GM23338 (cell line): ENCODE results near the gene ZNF48. TPM values are rescaled to one million over a fixed set of nuclear protein-coding genes. Genes with fewer than 3 reads are reported as not detected.

ENCODE experiments used
- ATAC-seq: fragments of 200-7000 bp; cut with Tn5 transposase; 3 replicates; pipeline ENCODE4 v1.9.1; 2020
- DNase-seq: peaks from one replicate; pipeline ENCODE4 v3.0.0-alpha.2; 2015; ENCODE audit warnings: low spot score
- H2AFZ ChIP-seq: fragments of 200-600 bp; sonication (generic); 2 replicates; pipeline ENCODE4 v1.8.0; 2016; ENCODE audit warnings: antibody characterized with exemption, mild to moderate bottlenecking, moderate library complexity
- H3F3A ChIP-seq: fragments of 200-600 bp; sonication (generic); replicated peaks from 2 replicates; pipeline ENCODE4 v1.8.0; 2017; ENCODE audit warnings: antibody characterized with exemption, mixed run types, low read depth
- H3K27ac ChIP-seq: fragments of 200-600 bp; sonication (generic); 2 replicates; pipeline ENCODE4 v1.6.1; 2016; ENCODE audit warnings: low read depth
- H3K27me3 ChIP-seq: fragments of 200-600 bp; sonication (generic); 2 replicates; pipeline ENCODE4 v1.8.0; 2016; ENCODE audit warnings: mild to moderate bottlenecking, mixed run types, moderate library complexity; ENCODE audit not compliant: insufficient read depth
- H3K36me3 ChIP-seq: fragments of 200-600 bp; sonication (generic); 2 replicates; pipeline ENCODE4 v1.8.0; 2016; ENCODE audit warnings: mild to moderate bottlenecking; ENCODE audit not compliant: insufficient read depth
- H3K4me1 ChIP-seq: fragments of 200-600 bp; sonication (generic); 2 replicates; pipeline ENCODE4 v1.8.0; 2016; ENCODE audit warnings: mild to moderate bottlenecking, moderate library complexity; ENCODE audit not compliant: insufficient read depth
- H3K4me2 ChIP-seq: fragments of 200-600 bp; sonication (generic); 2 replicates; pipeline ENCODE4 v1.7.1; 2017; ENCODE audit warnings: mixed run types
- H3K4me3 ChIP-seq: fragments of 200-600 bp; sonication (generic); 2 replicates; pipeline ENCODE4 v1.6.1; 2016; ENCODE audit warnings: mixed run types
- H3K79me2 ChIP-seq: fragments of 200-600 bp; sonication (generic); replicated peaks from 2 replicates; pipeline ENCODE4 v1.8.0; 2017; ENCODE audit warnings: mild to moderate bottlenecking; ENCODE audit not compliant: insufficient read depth
- H3K9me2 ChIP-seq: fragments of 200-600 bp; sonication (generic); 2 replicates; pipeline ENCODE4 v1.8.0; 2017; ENCODE audit not compliant: insufficient read depth
- H4K20me1 ChIP-seq: fragments of 200-600 bp; sonication (generic); replicated peaks from 2 replicates; pipeline ENCODE4 v1.8.0; 2017; ENCODE audit warnings: mild to moderate bottlenecking; ENCODE audit not compliant: insufficient read depth
- H3K27ac Mint-ChIP-seq: 2 replicates; pipeline ENCODE4 v1.8.0; 2020; ENCODE audit warnings: inconsistent platforms, mild to moderate bottlenecking, moderate library complexity, mixed read lengths
- H3K27me3 Mint-ChIP-seq: 3 replicates; pipeline ENCODE4 v1.8.0; 2022; ENCODE audit warnings: low read depth, mild to moderate bottlenecking, moderate library complexity, mixed read lengths, inconsistent platforms; ENCODE audit not compliant: insufficient read depth, poor library complexity
- H3K36me3 Mint-ChIP-seq: 3 replicates; pipeline ENCODE4 v1.8.0; 2021; ENCODE audit warnings: low read depth, mild to moderate bottlenecking, inconsistent platforms, moderate library complexity, mixed read lengths
- H3K4me1 Mint-ChIP-seq: 3 replicates; pipeline ENCODE4 v1.8.0; 2020; ENCODE audit warnings: mild to moderate bottlenecking, inconsistent platforms, mixed read lengths
- H3K4me3 Mint-ChIP-seq: 3 replicates; pipeline ENCODE4 v1.8.0; 2021; ENCODE audit warnings: moderate library complexity, mild to moderate bottlenecking, inconsistent platforms, mixed read lengths
- H3K9me3 Mint-ChIP-seq: 3 replicates; pipeline ENCODE4 v1.8.0; 2020; ENCODE audit warnings: moderate library complexity, mild to moderate bottlenecking, inconsistent platforms, mixed read lengths
- EZH2 ChIP-seq: fragments of 200-600 bp; sonication (generic); IDR thresholded peaks from one replicate; pipeline ENCODE4 v1.8.0; 2017; ENCODE audit warnings: antibody characterized with exemption, mild to moderate bottlenecking, low read depth; ENCODE audit not compliant: unreplicated experiment
- EZH2phosphoT487 ChIP-seq: fragments of 200-600 bp; sonication (generic); IDR thresholded peaks from one replicate; pipeline ENCODE4 v1.8.1; 2018; ENCODE audit warnings: antibody characterized with exemption; ENCODE audit not compliant: unreplicated experiment
- POLR2AphosphoS5 ChIP-seq: IDR thresholded peaks from 2 replicates; pipeline ENCODE4 v1.6.1; 2016; ENCODE audit warnings: antibody characterized with exemption, low read depth
- polyA plus RNA-seq: library from polyadenylated mRNA; unstranded; fragments of >200 nt; fragmentation: Nextera tagmentation; extraction: Ambion mirVana; gene quantifications from 2 replicates; pipeline ENCODE4 v1.2.1, GENCODE V29; 2016
- small RNA-seq: library from RNA; depleted of rRNA; stranded (forward); fragments of <200 nt; gene quantifications from one replicate; pipeline ENCODE3, GENCODE V24; 2014; ENCODE audit warnings: low replicate concordance
- total RNA-seq: library from RNA; depleted of rRNA; stranded (reverse); fragments of >200 nt; shearing (Covaris generic); gene quantifications from 2 replicates; pipeline ENCODE4 v1.2.3, GENCODE V29; 2014; rRNA removed
- TF ChIP-seq, protein P1 (sequence below): IDR thresholded peaks from 2 replicates; pipeline ENCODE4 v1.6.1; 2016; ENCODE audit warnings: antibody characterized with exemption
- TF ChIP-seq, protein P2 (sequence below), 2 experiments: fragments of 200-600 bp in 1 of 2; sonication (generic) in 1 of 2; conservative IDR thresholded peaks; 2 replicates each; pipeline versions ENCODE4 v1.5.1 to v1.6.1; 2016 to 2017; ENCODE audit warnings: antibody characterized with exemption in 2 of 2, low read depth in 2 of 2, mild to moderate bottlenecking in 2 of 2, moderate library complexity in 1 of 2
- TF ChIP-seq, protein P3 (sequence below): IDR thresholded peaks from one replicate; pipeline ENCODE4 v1.6.1; 2018; ENCODE audit warnings: antibody characterized with exemption; ENCODE audit not compliant: unreplicated experiment

Gene ZNF48
- total and polyA plus RNA-seq, 2 experiments from 2014 or later: 4.8 to 44.3 TPM

DNA sequence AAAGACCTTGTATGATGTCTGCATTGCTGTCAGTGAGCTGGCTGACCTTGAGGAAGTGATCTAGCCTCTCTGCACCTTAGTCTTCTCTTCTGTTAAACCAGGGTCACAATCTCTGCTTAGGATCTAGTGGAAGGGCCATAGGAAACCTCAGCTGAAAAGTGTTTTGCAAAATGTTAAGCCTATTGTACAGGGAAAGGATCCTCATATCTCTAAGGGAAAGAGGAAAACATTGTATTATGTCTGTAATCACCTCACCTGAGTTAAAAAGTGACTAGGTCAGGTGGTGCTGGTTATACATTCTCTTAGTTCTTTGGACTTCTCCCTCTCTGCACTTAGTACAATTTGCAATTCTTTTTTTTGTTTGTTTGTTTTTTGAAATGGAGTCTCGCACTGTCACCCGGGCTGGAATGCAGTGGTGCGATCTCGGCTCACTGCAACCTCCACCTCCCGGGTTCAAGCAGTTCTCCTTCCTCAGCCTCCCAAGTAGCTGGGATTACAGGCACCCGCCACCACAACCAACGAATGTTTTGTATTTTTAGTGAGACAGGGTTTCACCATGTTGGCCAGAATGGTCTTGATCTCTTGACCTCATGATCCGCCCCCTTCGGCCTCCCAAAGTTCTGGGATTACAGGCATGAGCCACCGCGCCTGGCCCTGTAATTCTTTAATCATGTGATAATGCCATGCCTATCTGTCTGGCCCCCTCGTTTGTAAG is 52.4 kb downstream of the ZNF48 start:
- Histone ChIP-seq H3K27me3 (no peaks in the 10 kb centered on the region), H3K27ac (no peak overlapping the region), H2AFZ (no peak overlapping the region), H3K4me3 (no peak overlapping the region), H4K20me1 (peaks cover 8% of the 10 kb centered on the region), H3K79me2 (peaks cover 13% of the 10 kb centered on the region), H3K4me1 (peaks cover 14% of the 10 kb centered on the region; the same call in 1 of the 2 replicates), H3K4me2 (no peak overlapping the region), H3K9me2 (peaks cover 7% of the 10 kb centered on the region), H3F3A (peaks cover 6% of the 10 kb centered on the region; the same call in 1 of the 2 replicates), H3K36me3 (no peaks in the 10 kb centered on the region)
- ATAC-seq: no peak
- no peak for DNase-seq
- Mint-ChIP-seq H3K4me3 (no peak overlapping the region), H3K27ac (no peak overlapping the region), H3K9me3 (peaks cover 19% of the 10 kb centered on the region; the same call in 2 of the 3 replicates), H3K4me1 (peaks cover 25% of the 10 kb centered on the region), H3K27me3 (peaks cover 12% of the 10 kb centered on the region), H3K36me3 (peaks cover 26% of the 10 kb centered on the region)
- TF ChIP-seq, protein P1, sequence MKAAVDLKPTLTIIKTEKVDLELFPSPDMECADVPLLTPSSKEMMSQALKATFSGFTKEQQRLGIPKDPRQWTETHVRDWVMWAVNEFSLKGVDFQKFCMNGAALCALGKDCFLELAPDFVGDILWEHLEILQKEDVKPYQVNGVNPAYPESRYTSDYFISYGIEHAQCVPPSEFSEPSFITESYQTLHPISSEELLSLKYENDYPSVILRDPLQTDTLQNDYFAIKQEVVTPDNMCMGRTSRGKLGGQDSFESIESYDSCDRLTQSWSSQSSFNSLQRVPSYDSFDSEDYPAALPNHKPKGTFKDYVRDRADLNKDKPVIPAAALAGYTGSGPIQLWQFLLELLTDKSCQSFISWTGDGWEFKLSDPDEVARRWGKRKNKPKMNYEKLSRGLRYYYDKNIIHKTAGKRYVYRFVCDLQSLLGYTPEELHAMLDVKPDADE: no peak
- TF ChIP-seq, protein P2, sequence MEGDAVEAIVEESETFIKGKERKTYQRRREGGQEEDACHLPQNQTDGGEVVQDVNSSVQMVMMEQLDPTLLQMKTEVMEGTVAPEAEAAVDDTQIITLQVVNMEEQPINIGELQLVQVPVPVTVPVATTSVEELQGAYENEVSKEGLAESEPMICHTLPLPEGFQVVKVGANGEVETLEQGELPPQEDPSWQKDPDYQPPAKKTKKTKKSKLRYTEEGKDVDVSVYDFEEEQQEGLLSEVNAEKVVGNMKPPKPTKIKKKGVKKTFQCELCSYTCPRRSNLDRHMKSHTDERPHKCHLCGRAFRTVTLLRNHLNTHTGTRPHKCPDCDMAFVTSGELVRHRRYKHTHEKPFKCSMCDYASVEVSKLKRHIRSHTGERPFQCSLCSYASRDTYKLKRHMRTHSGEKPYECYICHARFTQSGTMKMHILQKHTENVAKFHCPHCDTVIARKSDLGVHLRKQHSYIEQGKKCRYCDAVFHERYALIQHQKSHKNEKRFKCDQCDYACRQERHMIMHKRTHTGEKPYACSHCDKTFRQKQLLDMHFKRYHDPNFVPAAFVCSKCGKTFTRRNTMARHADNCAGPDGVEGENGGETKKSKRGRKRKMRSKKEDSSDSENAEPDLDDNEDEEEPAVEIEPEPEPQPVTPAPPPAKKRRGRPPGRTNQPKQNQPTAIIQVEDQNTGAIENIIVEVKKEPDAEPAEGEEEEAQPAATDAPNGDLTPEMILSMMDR (conservative IDR thresholded peaks at IDR 0.05; ENCODE audit: low read depth in 2 of 2): no peak

DNA sequence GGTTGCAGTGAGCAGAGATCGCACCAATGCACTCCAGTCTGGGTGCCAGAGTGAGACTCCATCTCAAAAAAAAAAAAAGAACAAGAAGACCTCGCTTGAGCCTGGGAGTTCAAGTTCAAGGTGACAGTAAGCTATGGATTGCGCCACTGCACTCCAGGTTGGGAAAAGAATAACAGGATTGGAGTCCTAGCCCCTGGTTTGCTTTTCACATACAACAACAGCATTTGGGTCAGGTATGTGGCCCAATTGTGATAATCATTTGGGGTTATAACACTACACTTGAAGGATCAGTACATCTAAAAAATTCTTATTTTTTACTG is 53.9 kb downstream of the ZNF48 start:
- peaks cover 6% of the 10 kb centered on the region; the same call in 1 of the 2 replicates for H3K4me1 ChIP-seq
- peaks cover 3% of the 10 kb centered on the region; the same call in 1 of the 2 replicates for H3F3A ChIP-seq
- no peaks in the 10 kb centered on the region for H3K36me3 ChIP-seq
- ATAC-seq (no peak), DNase-seq (no peak)
- Mint-ChIP-seq H3K4me3 (no peak overlapping the region), H3K27ac (no peak overlapping the region), H3K4me1 (peaks cover 18% of the 10 kb centered on the region), H3K9me3 (peaks cover 16% of the 10 kb centered on the region; the same call in 2 of the 3 replicates), H3K27me3 (peaks cover 15% of the 10 kb centered on the region), H3K36me3 (peaks cover 14% of the 10 kb centered on the region)
- no peak overlapping the region for H3K4me3 ChIP-seq
- no peak overlapping the region for H3K4me2 ChIP-seq
- peaks cover 7% of the 10 kb centered on the region for H3K9me2 ChIP-seq
- no peak overlapping the region for H3K27ac ChIP-seq
- H3K27me3 ChIP-seq: no peaks in the 10 kb centered on the region
- no peak overlapping the region for H2AFZ ChIP-seq
- peaks cover 10% of the 10 kb centered on the region for H3K79me2 ChIP-seq
- TF ChIP-seq POLR2AphosphoS5 (no peak), EZH2 (no peak), EZH2phosphoT487 (no peak)
- TF ChIP-seq, protein P3, sequence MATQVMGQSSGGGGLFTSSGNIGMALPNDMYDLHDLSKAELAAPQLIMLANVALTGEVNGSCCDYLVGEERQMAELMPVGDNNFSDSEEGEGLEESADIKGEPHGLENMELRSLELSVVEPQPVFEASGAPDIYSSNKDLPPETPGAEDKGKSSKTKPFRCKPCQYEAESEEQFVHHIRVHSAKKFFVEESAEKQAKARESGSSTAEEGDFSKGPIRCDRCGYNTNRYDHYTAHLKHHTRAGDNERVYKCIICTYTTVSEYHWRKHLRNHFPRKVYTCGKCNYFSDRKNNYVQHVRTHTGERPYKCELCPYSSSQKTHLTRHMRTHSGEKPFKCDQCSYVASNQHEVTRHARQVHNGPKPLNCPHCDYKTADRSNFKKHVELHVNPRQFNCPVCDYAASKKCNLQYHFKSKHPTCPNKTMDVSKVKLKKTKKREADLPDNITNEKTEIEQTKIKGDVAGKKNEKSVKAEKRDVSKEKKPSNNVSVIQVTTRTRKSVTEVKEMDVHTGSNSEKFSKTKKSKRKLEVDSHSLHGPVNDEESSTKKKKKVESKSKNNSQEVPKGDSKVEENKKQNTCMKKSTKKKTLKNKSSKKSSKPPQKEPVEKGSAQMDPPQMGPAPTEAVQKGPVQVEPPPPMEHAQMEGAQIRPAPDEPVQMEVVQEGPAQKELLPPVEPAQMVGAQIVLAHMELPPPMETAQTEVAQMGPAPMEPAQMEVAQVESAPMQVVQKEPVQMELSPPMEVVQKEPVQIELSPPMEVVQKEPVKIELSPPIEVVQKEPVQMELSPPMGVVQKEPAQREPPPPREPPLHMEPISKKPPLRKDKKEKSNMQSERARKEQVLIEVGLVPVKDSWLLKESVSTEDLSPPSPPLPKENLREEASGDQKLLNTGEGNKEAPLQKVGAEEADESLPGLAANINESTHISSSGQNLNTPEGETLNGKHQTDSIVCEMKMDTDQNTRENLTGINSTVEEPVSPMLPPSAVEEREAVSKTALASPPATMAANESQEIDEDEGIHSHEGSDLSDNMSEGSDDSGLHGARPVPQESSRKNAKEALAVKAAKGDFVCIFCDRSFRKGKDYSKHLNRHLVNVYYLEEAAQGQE: no peak
- H4K20me1 ChIP-seq: peaks cover 5% of the 10 kb centered on the region

Small RNA genes lying within 50 kb of the gene (small RNA-seq; reads per million reads assigned to genes)
- gene RF00406: 0.55 reads per million, percentile 38 among the genes with 10 or more reads in this experiment

Other genes with a start within 250 kb of the ZNF48 start
- 17.9 and 23.5 TPM in 2 replicates for gene CORO1A, start 211.8 kb upstream of the ZNF48 start, total RNA-seq
- 10.2 and 13.8 TPM in 2 replicates for gene CORO1A, start 211.8 kb upstream of the ZNF48 start, polyA plus RNA-seq
- 335 and 350 TPM in 2 replicates for gene BOLA2B, start 201.8 kb upstream of the ZNF48 start, total RNA-seq
- gene BOLA2B, start 201.8 kb upstream of the ZNF48 start, polyA plus RNA-seq: 659 and 682 TPM in 2 replicates
- gene SLX1A, start 201.5 kb upstream of the ZNF48 start, total RNA-seq: 27.3 and 29.5 TPM in 2 replicates
- gene SLX1A, start 201.5 kb upstream of the ZNF48 start, polyA plus RNA-seq: 97.5 and 112 TPM in 2 replicates
- 2.8 and 11.2 TPM in 2 replicates for gene SULT1A3, start 196.2 kb upstream of the ZNF48 start, total RNA-seq
- gene SULT1A3, start 196.2 kb upstream of the ZNF48 start, polyA plus RNA-seq: 17.4 and 19.5 TPM in 2 replicates
- 2.2 and 7.6 TPM in 2 replicates for gene NPIPB13, start 146.9 kb upstream of the ZNF48 start, total RNA-seq
- gene NPIPB13, start 146.9 kb upstream of the ZNF48 start, polyA plus RNA-seq: 5.7 and 7.5 TPM in 2 replicates
- 33.9 and 38.7 TPM in 2 replicates for gene CD2BP2, start 40.1 kb upstream of the ZNF48 start, total RNA-seq
- gene CD2BP2, start 40.1 kb upstream of the ZNF48 start, polyA plus RNA-seq: 21.0 and 23.1 TPM in 2 replicates
- gene TBC1D10B, start 24.9 kb upstream of the ZNF48 start, total RNA-seq: 19.6 and 30.8 TPM in 2 replicates
- 13.3 TPM in 2 replicates for gene TBC1D10B, start 24.9 kb upstream of the ZNF48 start, polyA plus RNA-seq
- not detected in 2 replicates for gene MYL11, start 20.6 kb upstream of the ZNF48 start, total RNA-seq
- 3.5 and 7.3 TPM in 2 replicates for gene MYL11, start 20.6 kb upstream of the ZNF48 start, polyA plus RNA-seq
- gene SEPTIN1, start 12.9 kb upstream of the ZNF48 start, total RNA-seq: 0.21 and 0.35 TPM in 2 replicates
- 3.3 and 3.9 TPM in 2 replicates for gene SEPTIN1, start 12.9 kb upstream of the ZNF48 start, polyA plus RNA-seq
- gene ZNF771, start 12.2 kb downstream of the ZNF48 start, total RNA-seq: 12.0 and 16.1 TPM in 2 replicates
- gene ZNF771, start 12.2 kb downstream of the ZNF48 start, polyA plus RNA-seq: 10.8 and 12.7 TPM in 2 replicates
- 46.1 and 54.1 TPM in 2 replicates for gene DCTPP1, start 34.6 kb downstream of the ZNF48 start, total RNA-seq
- gene DCTPP1, start 34.6 kb downstream of the ZNF48 start, polyA plus RNA-seq: 51.7 and 58.3 TPM in 2 replicates
- gene SEPHS2, start 50.5 kb downstream of the ZNF48 start, total RNA-seq: 35.2 and 43.0 TPM in 2 replicates
- gene SEPHS2, start 50.5 kb downstream of the ZNF48 start, polyA plus RNA-seq: 27.3 and 29.7 TPM in 2 replicates
- 0.07 TPM in 1 of 2 replicates, not detected in the other for gene ITGAL, start 77.3 kb downstream of the ZNF48 start, total RNA-seq
- 0.05 and 0.43 TPM in 2 replicates for gene ITGAL, start 77.3 kb downstream of the ZNF48 start, polyA plus RNA-seq
- 34.6 and 43.0 TPM in 2 replicates for gene ZNF768, start 131.1 kb downstream of the ZNF48 start, total RNA-seq
- 8.3 and 8.5 TPM in 2 replicates for gene ZNF768, start 131.1 kb downstream of the ZNF48 start, polyA plus RNA-seq
- gene ZNF747, start 139.4 kb downstream of the ZNF48 start, total RNA-seq: 10.8 and 12.6 TPM in 2 replicates
- gene ZNF747, start 139.4 kb downstream of the ZNF48 start, polyA plus RNA-seq: 3.0 and 4.2 TPM in 2 replicates
- 10.7 and 12.9 TPM in 2 replicates for gene ZNF764, start 163.0 kb downstream of the ZNF48 start, total RNA-seq
- gene ZNF764, start 163.0 kb downstream of the ZNF48 start, polyA plus RNA-seq: 5.6 and 6.0 TPM in 2 replicates
- 1.3 and 4.0 TPM in 2 replicates for gene ZNF688, start 176.3 kb downstream of the ZNF48 start, total RNA-seq
- 4.4 and 6.2 TPM in 2 replicates for gene ZNF688, start 176.3 kb downstream of the ZNF48 start, polyA plus RNA-seq
- 7.1 and 7.5 TPM in 2 replicates for gene ZNF785, start 190.3 kb downstream of the ZNF48 start, total RNA-seq
- 4.9 and 5.4 TPM in 2 replicates for gene ZNF785, start 190.3 kb downstream of the ZNF48 start, polyA plus RNA-seq
- gene ZNF689, start 215.0 kb downstream of the ZNF48 start, total RNA-seq: 13.4 and 16.7 TPM in 2 replicates
- gene ZNF689, start 215.0 kb downstream of the ZNF48 start, polyA plus RNA-seq: 5.3 and 5.9 TPM in 2 replicates